ENCODE results near the gene NCOA3. TPM values are rescaled to one million over a fixed set of nuclear protein-coding genes. Genes with fewer than 3 reads are reported as not detected.

Gene NCOA3
- total and polyA plus RNA-seq, 2 of the 8 experiments (the other 6 are each of a cell fraction or from before 2014, with no cell fraction given), result 7.9 to 24.7 TPM

DNA sequence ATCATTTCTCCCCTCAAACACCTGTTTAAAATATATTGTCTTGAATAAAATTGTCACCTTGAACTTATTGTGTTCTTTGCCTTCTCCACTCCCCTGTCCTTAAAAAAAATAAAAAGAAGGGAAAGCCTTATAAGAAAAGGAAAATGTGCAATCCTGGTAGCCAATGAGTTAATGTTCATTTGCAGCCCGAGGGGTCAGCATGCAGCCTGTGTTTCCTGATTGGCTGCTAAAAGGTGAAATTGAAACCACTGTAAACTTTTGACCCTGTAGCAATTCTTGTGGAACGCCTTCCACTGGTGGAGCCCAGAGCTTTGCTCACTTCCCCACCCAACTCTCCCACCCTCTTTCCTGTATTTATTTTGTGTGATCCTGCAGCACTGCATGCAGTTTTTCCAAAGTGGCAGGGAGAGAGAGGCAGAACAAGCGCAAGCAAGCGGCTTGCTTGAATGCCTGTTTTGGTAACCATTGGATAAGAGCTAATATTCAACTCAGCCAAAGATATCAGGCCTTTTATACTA, 74.9 kb downstream of the NCOA3 start:
- H2BK20ac ChIP-seq (ENCODE audit: low read length), result no peak overlapping the region
- WGBS, 2 experiments (ENCODE audit: extremely low coverage in 1 of 2, insufficient coverage in 1 of 2, insufficient read length in 1 of 2, insufficient replicate concordance in 2 of 2, low coverage in 1 of 2, low lambda C conversion rate in 2 of 2, missing lambda C conversion rate in 1 of 2), result 26% methylated on average over 4 of the region's 4 CpGs; no CpG with 5 or more reads in 1 of the 2 experiments
- H4K8ac ChIP-seq (ENCODE audit: extremely low read depth, insufficient read depth, low read length), result no peak overlapping the region
- H3K56ac ChIP-seq (replicated peaks; ENCODE audit: insufficient read length, low read depth, low read length), result no peak overlapping the region
- H3K4ac ChIP-seq (replicated peaks; ENCODE audit: insufficient read length, low read depth, low read length), result no peak overlapping the region
- H3K4me2 ChIP-seq (ENCODE audit: insufficient read depth in 1 of 2, low read depth in 2 of 2, low read length in 2 of 2), result peak overlapping the region in 1 of 2 experiments; percentile 38; a peak in 2 of 4 replicates
- ChIA-PET POLR2A (ENCODE audit: partially characterized antibody) (interaction anchor here (0.6 kb wide), 1 partner anchor 9 kb away, joined by 3 read pairs; no protein-coding TSS in a partner anchor), CTCF (ENCODE audit: partially characterized antibody) (interaction anchor here (0.8 to 1.6 kb wide), 3 partner anchors 10 to 56 kb away, joined by 3 to 8 read pairs (median 6); no protein-coding TSS in a partner anchor)
- no peaks in the 10 kb centered on the region; a peak in 1 of 8 replicates for H3K36me3 ChIP-seq (ENCODE audit: control insufficient read depth in 2 of 4, insufficient read depth in 4 of 4, low read length in 3 of 4)
- no peaks in the 10 kb centered on the region; the same call in 1 of the 2 replicates for H3K79me1 ChIP-seq (ENCODE audit: low read depth, low read length)
- no peak overlapping the region for H2BK5ac ChIP-seq (ENCODE audit: low read depth, low read length)
- no peak overlapping the region for H3K27ac ChIP-seq (ENCODE audit: low read depth, low read length)
- H3K9me3 ChIP-seq (ENCODE audit: insufficient read depth in 2 of 2, low read depth in 1 of 2, low read length in 1 of 2), result no peaks in the 10 kb centered on the region
- DNase-seq (ENCODE audit: low read depth in 1 of 2, low spot score in 2 of 2) (no peak), FAIRE-seq (no peak)
- H2BK120ac ChIP-seq (replicated peaks; ENCODE audit: low read depth, low read length), result no peak overlapping the region
- no peak overlapping the region for H4K5ac ChIP-seq (ENCODE audit: insufficient read length, low read depth, low read length)
- H3K23ac ChIP-seq (ENCODE audit: insufficient read length), result no peak overlapping the region
- no peak overlapping the region for H2BK15ac ChIP-seq (ENCODE audit: low read length)
- no peaks in the 10 kb centered on the region for H3K23me2 ChIP-seq (ENCODE audit: low read depth, low read length)
- H4K20me1 ChIP-seq (replicated peaks in 1 of 2; ENCODE audit: control insufficient read depth in 1 of 2, insufficient read depth in 2 of 2, low read length in 2 of 2), result peaks cover 0 to 5% of the 10 kb centered on the region in 2 experiments
- no peaks in the 10 kb centered on the region for H3K27me3 ChIP-seq (replicated peaks in 1 of 4; ENCODE audit: control insufficient read depth in 3 of 4, extremely low read depth in 1 of 4, insufficient read depth in 3 of 4, low read length in 3 of 4)
- no peak overlapping the region for H2BK12ac ChIP-seq (ENCODE audit: low read depth, low read length)
- H3K79me2 ChIP-seq (ENCODE audit: control insufficient read depth in 1 of 2, insufficient read depth in 2 of 2, low read length in 2 of 2), result peaks cover 0 to 80% of the 10 kb centered on the region in 2 experiments; a peak in 3 of 4 replicates
- peak overlapping the region in 1 of 4 experiments; percentile 2; a peak in 1 of 8 replicates for H3K4me3 ChIP-seq (ENCODE audit: extremely low read depth in 1 of 4, insufficient read depth in 2 of 4, low read depth in 3 of 4, low read length in 4 of 4)
- H4K91ac ChIP-seq (replicated peaks; ENCODE audit: insufficient read length, low read length), result no peak overlapping the region
- peak; percentile 66; the same call in 1 of the 2 replicates for TF ChIP-seq RXRA (IDR thresholded peaks at IDR 0.05; ENCODE audit: insufficient read depth, low read depth, low read length)
- no peak for TF ChIP-seq MAFK (IDR thresholded peaks at IDR 0.05; ENCODE audit: low read depth, low read length)
- H3K18ac ChIP-seq (ENCODE audit: extremely low read depth, low read length), result no peak overlapping the region; the same call in 1 of the 2 replicates
- H3K4me1 ChIP-seq (replicated peaks in 1 of 4; ENCODE audit: control insufficient read depth in 3 of 4, insufficient read depth in 4 of 4, low read length in 3 of 4), result peaks cover 0 to 18% (median 15%) of the 10 kb centered on the region in 4 experiments; a peak in 5 of 7 replicates
- no peak overlapping the region for H3K14ac ChIP-seq (ENCODE audit: insufficient read length)
- no peak overlapping the region for H2AK5ac ChIP-seq (ENCODE audit: low read depth, low read length)
- H2AFZ ChIP-seq (ENCODE audit: low read length), result no peak overlapping the region
- no peak overlapping the region for H3K9ac ChIP-seq (replicated peaks in 1 of 4; ENCODE audit: extremely low read depth in 1 of 4, low read depth in 3 of 4, low read length in 3 of 4)
